WTC11 (cell line): ENCODE measurements around the gene TNFRSF6B. TPM values are rescaled to one million over a fixed set of nuclear protein-coding genes. Genes with fewer than 3 reads are reported as not detected.

Experiments used
- ATAC-seq: fragments of 200-7000 bp; cut with Tn5 transposase; 2 replicates; pipeline ENCODE4 v1.10.0; 2021; ENCODE audit warnings: mild to moderate bottlenecking, moderate library complexity
- CTCF ChIA-PET: fragments of 300-600 bp; sonication (Branson Sonifier 250); formaldehyde crosslinking; loops from one replicate; lab custom pipeline; 2021; ENCODE audit warnings: antibody characterized with exemption; lab: Charles Lee
- POLR2A ChIA-PET: fragments of 350-600 bp; sonication (Branson Sonifier 250); formaldehyde crosslinking; loops from one replicate; lab custom pipeline; 2021; ENCODE audit warnings: antibody characterized with exemption; lab: Charles Lee
- DNase-seq: peaks from one replicate; pipeline ENCODE4 v3.0.0; 2021; ENCODE audit warnings: low spot score
- H3K27ac Mint-ChIP-seq: 2 replicates; pipeline ENCODE4 v1.8.0; 2021; ENCODE audit warnings: mixed read lengths
- H3K27me3 Mint-ChIP-seq: 2 replicates; pipeline ENCODE4 v1.8.0; 2021; ENCODE audit warnings: low read depth, mild to moderate bottlenecking, moderate library complexity, mixed read lengths
- H3K36me3 Mint-ChIP-seq: 2 replicates; pipeline ENCODE4 v1.8.0; 2021; ENCODE audit warnings: mixed read lengths
- H3K4me1 Mint-ChIP-seq: 2 replicates; pipeline ENCODE4 v1.8.0; 2022; ENCODE audit warnings: mixed read lengths
- H3K4me3 Mint-ChIP-seq: 2 replicates; pipeline ENCODE4 v1.8.0; 2021; ENCODE audit warnings: mild to moderate bottlenecking, moderate library complexity, mixed read lengths
- H3K9me3 Mint-ChIP-seq: 2 replicates; pipeline ENCODE4 v1.8.0; 2021; ENCODE audit warnings: mixed read lengths
- ATF1 ChIP-seq: sonication (generic); formaldehyde crosslinking; IDR thresholded peaks from 2 replicates; pipeline ENCODE4 v1.8.1; 2023; ENCODE audit warnings: mild to moderate bottlenecking, moderate library complexity, missing genetic modification reagents
- FOXP1 ChIP-seq: sonication (generic); formaldehyde crosslinking; IDR thresholded peaks from 2 replicates; pipeline ENCODE4 v1.8.0; 2022; ENCODE audit warnings: missing genetic modification reagents, mild to moderate bottlenecking, moderate library complexity, borderline replicate concordance
- GABPB1 ChIP-seq: sonication (generic); formaldehyde crosslinking; IDR thresholded peaks from 2 replicates; pipeline ENCODE4 v1.8.1; 2023; ENCODE audit warnings: mild to moderate bottlenecking, missing genetic modification reagents
- GTF2I ChIP-seq: fragments of 250-450 bp; sonication (Bioruptor Pico); conservative IDR thresholded peaks from 2 replicates; pipeline ENCODE4 v1.4.0; 2021; ENCODE audit warnings: mild to moderate bottlenecking
- JUN ChIP-seq: sonication (generic); formaldehyde crosslinking; IDR thresholded peaks from 2 replicates; pipeline ENCODE4 v1.8.0; 2023; ENCODE audit warnings: mild to moderate bottlenecking, missing genetic modification reagents
- NFATC4 ChIP-seq: fragments of 250-450 bp; sonication (Bioruptor Pico); IDR thresholded peaks from 2 replicates; pipeline ENCODE4 v1.9.0; 2021; ENCODE audit warnings: mild to moderate bottlenecking
- NFE2L1 ChIP-seq: sonication (generic); formaldehyde crosslinking; IDR thresholded peaks from 2 replicates; pipeline ENCODE4 v1.8.1; 2023; ENCODE audit warnings: missing genetic modification reagents
- NFYB ChIP-seq: sonication (generic); formaldehyde crosslinking; conservative IDR thresholded peaks from 2 replicates; pipeline ENCODE4 v1.8.0; 2022; ENCODE audit warnings: low read depth, missing genetic modification reagents
- NR1H2 ChIP-seq: sonication (generic); formaldehyde crosslinking; IDR thresholded peaks from 2 replicates; pipeline ENCODE4 v1.9.0; 2021; ENCODE audit warnings: mild to moderate bottlenecking, moderate library complexity, missing genetic modification reagents
- OVOL2 ChIP-seq: fragments of 250-450 bp; sonication (Bioruptor Pico); IDR thresholded peaks from 2 replicates; pipeline ENCODE4 v1.9.0; 2021; ENCODE audit warnings: mild to moderate bottlenecking, borderline replicate concordance
- ZBTB21 ChIP-seq: sonication (generic); formaldehyde crosslinking; IDR thresholded peaks from 2 replicates; pipeline ENCODE4 v1.8.1; 2023; ENCODE audit warnings: mild to moderate bottlenecking, missing genetic modification reagents, borderline replicate concordance
- ZNF138 ChIP-seq: sonication (generic); formaldehyde crosslinking; conservative IDR thresholded peaks from 2 replicates; pipeline ENCODE4 v1.8.1; 2022; ENCODE audit warnings: mild to moderate bottlenecking, moderate library complexity, missing genetic modification reagents
- total RNA-seq: library from RNA; stranded (reverse); gene quantifications from 3 replicates; pipeline ENCODE4 v1.2.3, GENCODE V29; 2021
- TF ChIP-seq, protein P1 (sequence below): fragments of 250-450 bp; sonication (Bioruptor Pico); IDR thresholded peaks from 2 replicates; pipeline ENCODE4 v1.9.0; 2021; ENCODE audit warnings: moderate library complexity, mild to moderate bottlenecking, inconsistent platforms, borderline replicate concordance
- TF ChIP-seq, protein P2 (sequence below): sonication (generic); formaldehyde crosslinking; IDR thresholded peaks from 2 replicates; pipeline ENCODE4 v1.8.1; 2023; ENCODE audit warnings: mild to moderate bottlenecking, missing genetic modification reagents
- TF ChIP-seq, protein P3 (sequence below): sonication (generic); formaldehyde crosslinking; IDR thresholded peaks from 2 replicates; pipeline ENCODE4 v1.8.0; 2022; ENCODE audit warnings: mild to moderate bottlenecking, missing genetic modification reagents
- TF ChIP-seq, protein P4 (sequence below): fragments of 250-450 bp; sonication (Bioruptor Pico); IDR thresholded peaks from 2 replicates; pipeline ENCODE4 v1.9.0; 2021; ENCODE audit warnings: mild to moderate bottlenecking, borderline replicate concordance
- TF ChIP-seq, protein P5 (sequence below): sonication (generic); formaldehyde crosslinking; IDR thresholded peaks from 2 replicates; pipeline ENCODE4 v1.8.1; 2022; ENCODE audit warnings: missing genetic modification reagents, borderline replicate concordance
- TF ChIP-seq, protein P6 (sequence below): sonication (generic); formaldehyde crosslinking; IDR thresholded peaks from 2 replicates; pipeline ENCODE4 v1.8.0; 2023; ENCODE audit warnings: mild to moderate bottlenecking, missing genetic modification reagents
- TF ChIP-seq, protein P7 (sequence below): sonication (generic); formaldehyde crosslinking; IDR thresholded peaks from 2 replicates; pipeline ENCODE4 v1.8.1; 2023; ENCODE audit warnings: mild to moderate bottlenecking, missing genetic modification reagents

TNFRSF6B gene
- total RNA-seq, 1 experiment from 2014 or later, result not detected

DNA sequence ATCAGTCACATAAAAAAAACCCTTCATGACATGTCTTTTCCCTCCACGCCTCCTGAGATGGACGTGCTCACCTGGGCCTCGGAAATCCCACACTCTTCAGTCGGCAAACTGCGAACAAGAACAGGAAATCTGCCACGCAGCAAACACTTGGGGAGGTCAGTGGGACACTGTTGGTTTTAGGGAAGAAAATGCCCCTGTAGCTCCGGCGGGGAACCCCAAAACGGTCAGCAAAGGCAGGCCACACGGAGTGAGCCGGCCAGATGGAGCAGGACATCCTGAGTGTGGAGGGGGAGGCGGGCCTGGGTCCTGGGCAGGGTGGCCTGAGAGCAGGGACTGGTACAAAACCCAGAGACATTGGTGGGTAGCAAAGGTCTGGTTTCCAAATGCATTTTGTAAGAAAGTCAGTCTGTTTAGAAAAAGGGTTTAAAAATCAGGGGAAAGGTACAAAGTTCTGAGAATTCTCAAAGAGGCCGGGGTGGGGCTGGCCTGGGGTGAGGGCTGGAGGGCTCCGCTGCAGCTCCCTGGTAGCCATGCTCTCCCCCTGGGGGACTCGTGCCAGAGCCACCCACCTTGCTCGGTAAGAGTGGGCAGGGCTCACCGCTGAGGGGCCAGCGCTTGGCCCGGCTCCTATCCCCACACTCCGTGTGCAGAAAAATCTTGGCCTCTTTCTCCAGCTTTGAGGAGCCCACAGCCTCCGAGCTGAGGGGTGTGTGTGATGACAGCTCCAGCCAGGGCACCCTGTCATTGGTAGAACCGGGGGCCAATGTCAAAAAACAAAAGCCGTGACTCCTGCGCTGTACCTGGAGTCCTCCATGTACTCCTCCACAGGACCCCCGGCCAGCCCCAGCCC is 48.3 kb downstream of the TNFRSF6B start:
- TF ChIP-seq ZBTB21 (no peak), ZNF138 (CRISPR knock-in tag) (no peak), NFATC4 (no peak), GABPB1 (CRISPR knock-in tag) (no peak), NR1H2 (CRISPR knock-in tag) (no peak), NFYB (CRISPR knock-in tag) (no peak), NFE2L1 (CRISPR knock-in tag) (no peak), FOXP1 (CRISPR knock-in tag) (no peak), JUN (CRISPR knock-in tag) (no peak)
- TF ChIP-seq, protein P1, sequence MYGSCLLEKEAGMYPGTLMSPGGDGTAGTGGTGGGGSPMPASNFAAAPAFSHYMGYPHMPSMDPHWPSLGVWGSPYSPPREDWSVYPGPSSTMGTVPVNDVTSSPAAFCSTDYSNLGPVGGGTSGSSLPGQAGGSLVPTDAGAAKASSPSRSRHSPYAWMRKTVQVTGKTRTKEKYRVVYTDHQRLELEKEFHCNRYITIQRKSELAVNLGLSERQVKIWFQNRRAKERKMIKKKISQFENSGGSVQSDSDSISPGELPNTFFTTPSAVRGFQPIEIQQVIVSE, result no peak
- TF ChIP-seq, protein P2, sequence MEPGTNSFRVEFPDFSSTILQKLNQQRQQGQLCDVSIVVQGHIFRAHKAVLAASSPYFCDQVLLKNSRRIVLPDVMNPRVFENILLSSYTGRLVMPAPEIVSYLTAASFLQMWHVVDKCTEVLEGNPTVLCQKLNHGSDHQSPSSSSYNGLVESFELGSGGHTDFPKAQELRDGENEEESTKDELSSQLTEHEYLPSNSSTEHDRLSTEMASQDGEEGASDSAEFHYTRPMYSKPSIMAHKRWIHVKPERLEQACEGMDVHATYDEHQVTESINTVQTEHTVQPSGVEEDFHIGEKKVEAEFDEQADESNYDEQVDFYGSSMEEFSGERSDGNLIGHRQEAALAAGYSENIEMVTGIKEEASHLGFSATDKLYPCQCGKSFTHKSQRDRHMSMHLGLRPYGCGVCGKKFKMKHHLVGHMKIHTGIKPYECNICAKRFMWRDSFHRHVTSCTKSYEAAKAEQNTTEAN (CRISPR knock-in tag), result no peak
- ChIA-PET CTCF (interaction anchor here (1.3 to 1.8 kb wide), 2 partner anchors 31 to 42 kb away, joined by 3 to 7 read pairs; no protein-coding TSS in a partner anchor), POLR2A (no interaction called here)
- ATAC-seq (no peak), DNase-seq (no peak)
- H3K27me3 Mint-ChIP-seq, result no peaks in the 10 kb centered on the region
- no peak overlapping the region for H3K4me3 Mint-ChIP-seq
- no peaks in the 10 kb centered on the region for H3K9me3 Mint-ChIP-seq
- H3K36me3 Mint-ChIP-seq, result 0 out of 2 replicates have a peak, but pooled peaks cover 3% of the 10 kb centered on the region
- 0 out of 2 replicates have a peak overlapping the region, but pooled peaks have one; percentile 29 for H3K27ac Mint-ChIP-seq
- H3K4me1 Mint-ChIP-seq, result no peaks in the 10 kb centered on the region

DNA sequence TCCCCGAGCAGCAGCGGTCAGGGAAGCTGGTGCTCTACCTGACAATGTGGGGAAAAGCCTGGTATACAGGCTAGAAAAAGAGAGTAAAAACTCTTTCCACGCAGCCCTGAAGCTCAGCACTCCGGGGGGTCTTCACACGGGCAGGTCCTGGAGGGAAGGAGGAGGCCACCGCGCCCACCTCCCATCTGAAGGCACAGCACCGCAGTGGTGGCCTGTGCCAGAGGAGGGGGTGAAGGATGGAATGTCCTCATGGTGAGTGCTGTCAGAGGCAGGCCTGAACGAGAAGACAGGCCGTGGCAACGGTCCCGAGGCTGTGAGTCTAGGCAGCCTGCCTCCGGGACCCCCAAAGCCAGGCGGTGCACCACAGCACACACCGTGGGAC is 49.0 kb downstream of the TNFRSF6B start:
- H3K4me1 Mint-ChIP-seq, result no peaks in the 10 kb centered on the region
- ChIA-PET POLR2A (no interaction called here), CTCF (interaction anchor here (1.3 to 1.8 kb wide), 2 partner anchors 30 to 41 kb away, joined by 3 to 7 read pairs; no protein-coding TSS in a partner anchor)
- H3K9me3 Mint-ChIP-seq, result no peaks in the 10 kb centered on the region
- no peak for DNase-seq
- H3K36me3 Mint-ChIP-seq, result 0 out of 2 replicates have a peak, but pooled peaks cover 3% of the 10 kb centered on the region
- no peaks in the 10 kb centered on the region for H3K27me3 Mint-ChIP-seq
- H3K4me3 Mint-ChIP-seq, result no peak overlapping the region
- no peak for ATAC-seq
- H3K27ac Mint-ChIP-seq, result peak overlapping the region; percentile 89
- no peak for TF ChIP-seq NFYB (CRISPR knock-in tag)
- TF ChIP-seq, protein P3, sequence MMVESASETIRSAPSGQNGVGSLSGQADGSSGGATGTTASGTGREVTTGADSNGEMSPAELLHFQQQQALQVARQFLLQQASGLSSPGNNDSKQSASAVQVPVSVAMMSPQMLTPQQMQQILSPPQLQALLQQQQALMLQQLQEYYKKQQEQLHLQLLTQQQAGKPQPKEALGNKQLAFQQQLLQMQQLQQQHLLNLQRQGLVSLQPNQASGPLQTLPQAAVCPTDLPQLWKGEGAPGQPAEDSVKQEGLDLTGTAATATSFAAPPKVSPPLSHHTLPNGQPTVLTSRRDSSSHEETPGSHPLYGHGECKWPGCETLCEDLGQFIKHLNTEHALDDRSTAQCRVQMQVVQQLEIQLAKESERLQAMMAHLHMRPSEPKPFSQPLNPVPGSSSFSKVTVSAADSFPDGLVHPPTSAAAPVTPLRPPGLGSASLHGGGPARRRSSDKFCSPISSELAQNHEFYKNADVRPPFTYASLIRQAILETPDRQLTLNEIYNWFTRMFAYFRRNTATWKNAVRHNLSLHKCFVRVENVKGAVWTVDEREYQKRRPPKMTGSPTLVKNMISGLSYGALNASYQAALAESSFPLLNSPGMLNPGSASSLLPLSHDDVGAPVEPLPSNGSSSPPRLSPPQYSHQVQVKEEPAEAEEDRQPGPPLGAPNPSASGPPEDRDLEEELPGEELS (CRISPR knock-in tag), result no peak
- TF ChIP-seq, protein P4, sequence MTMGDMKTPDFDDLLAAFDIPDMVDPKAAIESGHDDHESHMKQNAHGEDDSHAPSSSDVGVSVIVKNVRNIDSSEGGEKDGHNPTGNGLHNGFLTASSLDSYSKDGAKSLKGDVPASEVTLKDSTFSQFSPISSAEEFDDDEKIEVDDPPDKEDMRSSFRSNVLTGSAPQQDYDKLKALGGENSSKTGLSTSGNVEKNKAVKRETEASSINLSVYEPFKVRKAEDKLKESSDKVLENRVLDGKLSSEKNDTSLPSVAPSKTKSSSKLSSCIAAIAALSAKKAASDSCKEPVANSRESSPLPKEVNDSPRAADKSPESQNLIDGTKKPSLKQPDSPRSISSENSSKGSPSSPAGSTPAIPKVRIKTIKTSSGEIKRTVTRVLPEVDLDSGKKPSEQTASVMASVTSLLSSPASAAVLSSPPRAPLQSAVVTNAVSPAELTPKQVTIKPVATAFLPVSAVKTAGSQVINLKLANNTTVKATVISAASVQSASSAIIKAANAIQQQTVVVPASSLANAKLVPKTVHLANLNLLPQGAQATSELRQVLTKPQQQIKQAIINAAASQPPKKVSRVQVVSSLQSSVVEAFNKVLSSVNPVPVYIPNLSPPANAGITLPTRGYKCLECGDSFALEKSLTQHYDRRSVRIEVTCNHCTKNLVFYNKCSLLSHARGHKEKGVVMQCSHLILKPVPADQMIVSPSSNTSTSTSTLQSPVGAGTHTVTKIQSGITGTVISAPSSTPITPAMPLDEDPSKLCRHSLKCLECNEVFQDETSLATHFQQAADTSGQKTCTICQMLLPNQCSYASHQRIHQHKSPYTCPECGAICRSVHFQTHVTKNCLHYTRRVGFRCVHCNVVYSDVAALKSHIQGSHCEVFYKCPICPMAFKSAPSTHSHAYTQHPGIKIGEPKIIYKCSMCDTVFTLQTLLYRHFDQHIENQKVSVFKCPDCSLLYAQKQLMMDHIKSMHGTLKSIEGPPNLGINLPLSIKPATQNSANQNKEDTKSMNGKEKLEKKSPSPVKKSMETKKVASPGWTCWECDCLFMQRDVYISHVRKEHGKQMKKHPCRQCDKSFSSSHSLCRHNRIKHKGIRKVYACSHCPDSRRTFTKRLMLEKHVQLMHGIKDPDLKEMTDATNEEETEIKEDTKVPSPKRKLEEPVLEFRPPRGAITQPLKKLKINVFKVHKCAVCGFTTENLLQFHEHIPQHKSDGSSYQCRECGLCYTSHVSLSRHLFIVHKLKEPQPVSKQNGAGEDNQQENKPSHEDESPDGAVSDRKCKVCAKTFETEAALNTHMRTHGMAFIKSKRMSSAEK, result no peak
- TF ChIP-seq ATF1 (CRISPR knock-in tag), result no peak
- TF ChIP-seq, protein P5, sequence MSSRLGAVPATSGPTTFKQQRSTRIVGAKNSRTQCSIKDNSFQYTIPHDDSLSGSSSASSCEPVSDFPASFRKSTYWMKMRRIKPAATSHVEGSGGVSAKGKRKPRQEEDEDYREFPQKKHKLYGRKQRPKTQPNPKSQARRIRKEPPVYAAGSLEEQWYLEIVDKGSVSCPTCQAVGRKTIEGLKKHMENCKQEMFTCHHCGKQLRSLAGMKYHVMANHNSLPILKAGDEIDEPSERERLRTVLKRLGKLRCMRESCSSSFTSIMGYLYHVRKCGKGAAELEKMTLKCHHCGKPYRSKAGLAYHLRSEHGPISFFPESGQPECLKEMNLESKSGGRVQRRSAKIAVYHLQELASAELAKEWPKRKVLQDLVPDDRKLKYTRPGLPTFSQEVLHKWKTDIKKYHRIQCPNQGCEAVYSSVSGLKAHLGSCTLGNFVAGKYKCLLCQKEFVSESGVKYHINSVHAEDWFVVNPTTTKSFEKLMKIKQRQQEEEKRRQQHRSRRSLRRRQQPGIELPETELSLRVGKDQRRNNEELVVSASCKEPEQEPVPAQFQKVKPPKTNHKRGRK (CRISPR knock-in tag), result no peak
- TF ChIP-seq, protein P6, sequence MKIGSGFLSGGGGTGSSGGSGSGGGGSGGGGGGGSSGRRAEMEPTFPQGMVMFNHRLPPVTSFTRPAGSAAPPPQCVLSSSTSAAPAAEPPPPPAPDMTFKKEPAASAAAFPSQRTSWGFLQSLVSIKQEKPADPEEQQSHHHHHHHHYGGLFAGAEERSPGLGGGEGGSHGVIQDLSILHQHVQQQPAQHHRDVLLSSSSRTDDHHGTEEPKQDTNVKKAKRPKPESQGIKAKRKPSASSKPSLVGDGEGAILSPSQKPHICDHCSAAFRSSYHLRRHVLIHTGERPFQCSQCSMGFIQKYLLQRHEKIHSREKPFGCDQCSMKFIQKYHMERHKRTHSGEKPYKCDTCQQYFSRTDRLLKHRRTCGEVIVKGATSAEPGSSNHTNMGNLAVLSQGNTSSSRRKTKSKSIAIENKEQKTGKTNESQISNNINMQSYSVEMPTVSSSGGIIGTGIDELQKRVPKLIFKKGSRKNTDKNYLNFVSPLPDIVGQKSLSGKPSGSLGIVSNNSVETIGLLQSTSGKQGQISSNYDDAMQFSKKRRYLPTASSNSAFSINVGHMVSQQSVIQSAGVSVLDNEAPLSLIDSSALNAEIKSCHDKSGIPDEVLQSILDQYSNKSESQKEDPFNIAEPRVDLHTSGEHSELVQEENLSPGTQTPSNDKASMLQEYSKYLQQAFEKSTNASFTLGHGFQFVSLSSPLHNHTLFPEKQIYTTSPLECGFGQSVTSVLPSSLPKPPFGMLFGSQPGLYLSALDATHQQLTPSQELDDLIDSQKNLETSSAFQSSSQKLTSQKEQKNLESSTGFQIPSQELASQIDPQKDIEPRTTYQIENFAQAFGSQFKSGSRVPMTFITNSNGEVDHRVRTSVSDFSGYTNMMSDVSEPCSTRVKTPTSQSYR (CRISPR knock-in tag), result no peak
- no peak for TF ChIP-seq GTF2I
- no peak for TF ChIP-seq OVOL2 (CRISPR knock-in tag)
- TF ChIP-seq, protein P7, sequence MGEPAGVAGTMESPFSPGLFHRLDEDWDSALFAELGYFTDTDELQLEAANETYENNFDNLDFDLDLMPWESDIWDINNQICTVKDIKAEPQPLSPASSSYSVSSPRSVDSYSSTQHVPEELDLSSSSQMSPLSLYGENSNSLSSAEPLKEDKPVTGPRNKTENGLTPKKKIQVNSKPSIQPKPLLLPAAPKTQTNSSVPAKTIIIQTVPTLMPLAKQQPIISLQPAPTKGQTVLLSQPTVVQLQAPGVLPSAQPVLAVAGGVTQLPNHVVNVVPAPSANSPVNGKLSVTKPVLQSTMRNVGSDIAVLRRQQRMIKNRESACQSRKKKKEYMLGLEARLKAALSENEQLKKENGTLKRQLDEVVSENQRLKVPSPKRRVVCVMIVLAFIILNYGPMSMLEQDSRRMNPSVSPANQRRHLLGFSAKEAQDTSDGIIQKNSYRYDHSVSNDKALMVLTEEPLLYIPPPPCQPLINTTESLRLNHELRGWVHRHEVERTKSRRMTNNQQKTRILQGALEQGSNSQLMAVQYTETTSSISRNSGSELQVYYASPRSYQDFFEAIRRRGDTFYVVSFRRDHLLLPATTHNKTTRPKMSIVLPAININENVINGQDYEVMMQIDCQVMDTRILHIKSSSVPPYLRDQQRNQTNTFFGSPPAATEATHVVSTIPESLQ (CRISPR knock-in tag), result no peak
